ENCODE results near the gene ENOX1. TPM values are rescaled to one million over a fixed set of nuclear protein-coding genes. Genes with fewer than 3 reads are reported as not detected.

The ENOX1 gene
- total RNA-seq, 1 experiment from 2014 or later = 0.07 TPM

DNA sequence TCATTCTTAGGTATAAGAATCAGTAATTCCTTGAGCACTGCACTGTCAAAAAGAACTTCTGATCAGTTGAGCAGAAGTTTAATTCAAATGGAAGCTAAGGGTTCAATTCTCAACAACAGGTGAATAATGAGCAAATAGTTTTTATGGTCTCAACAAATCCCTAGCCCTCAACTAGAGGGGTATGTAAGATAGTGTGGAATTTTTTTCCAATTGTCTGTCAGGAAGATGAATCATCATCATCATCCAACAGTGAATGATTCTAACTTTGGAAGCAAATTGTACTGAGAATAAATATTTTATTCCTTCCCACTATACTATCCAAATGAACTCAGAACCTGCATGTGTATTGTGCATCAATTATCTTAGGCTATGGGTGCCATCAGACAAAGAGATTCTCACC, 372.7 kb downstream of the ENOX1 start:
- no peak for DNase-seq
- H3K36me3 ChIP-seq (replicated peaks; ENCODE audit: control insufficient read depth, insufficient read depth, low read length) = no peaks in the 10 kb centered on the region
- no peak overlapping the region for H3K4me3 ChIP-seq (ENCODE audit: insufficient read depth, low read depth, low read length)
- H3K27me3 ChIP-seq (ENCODE audit: control insufficient read depth, insufficient read depth, low read length) = no peaks in the 10 kb centered on the region

GRCh38 chr13:43411741-43412140, 375.0 kb downstream of the ENOX1 start:
- no peaks in the 10 kb centered on the region for H3K36me3 ChIP-seq (replicated peaks; ENCODE audit: control insufficient read depth, insufficient read depth, low read length)
- H3K27me3 ChIP-seq (ENCODE audit: control insufficient read depth, insufficient read depth, low read length) = no peaks in the 10 kb centered on the region
- no peak overlapping the region for H3K4me3 ChIP-seq (ENCODE audit: insufficient read depth, low read depth, low read length)
- DNase-seq = no peak

DNA sequence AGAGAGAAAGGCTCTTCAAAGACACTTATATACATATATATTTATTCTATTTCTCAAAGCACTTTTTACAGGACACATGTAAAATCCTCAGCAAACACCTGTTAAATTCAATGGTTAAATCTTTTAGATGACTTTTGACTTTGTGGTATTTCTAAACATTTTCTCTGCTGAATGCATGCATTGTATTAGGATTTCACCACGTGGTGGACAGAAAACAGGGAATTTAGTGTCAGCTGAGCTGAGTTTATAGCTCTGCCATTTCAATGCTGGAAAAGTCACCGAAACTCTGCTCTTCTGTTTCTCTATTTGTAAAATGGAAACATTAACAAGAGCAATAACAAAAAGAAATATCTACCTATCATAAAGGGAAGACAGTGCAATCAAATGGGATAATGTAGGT, 375.6 kb downstream of the ENOX1 start:
- no peak for DNase-seq
- no peaks in the 10 kb centered on the region for H3K27me3 ChIP-seq (ENCODE audit: control insufficient read depth, insufficient read depth, low read length)
- H3K36me3 ChIP-seq (replicated peaks; ENCODE audit: control insufficient read depth, insufficient read depth, low read length) = no peaks in the 10 kb centered on the region
- H3K4me3 ChIP-seq (ENCODE audit: insufficient read depth, low read depth, low read length) = no peak overlapping the region

DNA sequence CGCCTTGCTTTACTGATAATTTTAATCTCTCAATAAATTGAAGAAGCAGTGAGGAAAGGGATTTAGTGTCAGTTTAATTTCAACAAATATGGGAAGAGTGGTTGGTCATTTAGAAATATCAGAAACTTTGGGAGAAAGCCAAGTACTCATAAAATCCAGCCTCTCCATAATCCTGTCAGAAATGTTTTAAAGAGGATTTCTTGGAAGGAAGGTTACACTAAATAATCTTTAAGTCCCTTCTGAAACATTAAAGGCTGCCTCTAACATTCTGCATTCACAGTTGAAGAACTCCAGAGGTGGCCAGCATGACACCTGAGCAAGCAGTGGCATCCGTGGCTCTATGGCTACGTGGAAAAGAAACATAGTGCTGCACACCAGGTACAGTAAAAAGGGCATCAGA, 378.5 kb downstream of the ENOX1 start:
- DNase-seq = no peak
- H3K36me3 ChIP-seq (replicated peaks; ENCODE audit: control insufficient read depth, insufficient read depth, low read length) = no peaks in the 10 kb centered on the region
- H3K4me3 ChIP-seq (ENCODE audit: insufficient read depth, low read depth, low read length) = no peak overlapping the region
- H3K27me3 ChIP-seq (ENCODE audit: control insufficient read depth, insufficient read depth, low read length) = no peaks in the 10 kb centered on the region

DNA sequence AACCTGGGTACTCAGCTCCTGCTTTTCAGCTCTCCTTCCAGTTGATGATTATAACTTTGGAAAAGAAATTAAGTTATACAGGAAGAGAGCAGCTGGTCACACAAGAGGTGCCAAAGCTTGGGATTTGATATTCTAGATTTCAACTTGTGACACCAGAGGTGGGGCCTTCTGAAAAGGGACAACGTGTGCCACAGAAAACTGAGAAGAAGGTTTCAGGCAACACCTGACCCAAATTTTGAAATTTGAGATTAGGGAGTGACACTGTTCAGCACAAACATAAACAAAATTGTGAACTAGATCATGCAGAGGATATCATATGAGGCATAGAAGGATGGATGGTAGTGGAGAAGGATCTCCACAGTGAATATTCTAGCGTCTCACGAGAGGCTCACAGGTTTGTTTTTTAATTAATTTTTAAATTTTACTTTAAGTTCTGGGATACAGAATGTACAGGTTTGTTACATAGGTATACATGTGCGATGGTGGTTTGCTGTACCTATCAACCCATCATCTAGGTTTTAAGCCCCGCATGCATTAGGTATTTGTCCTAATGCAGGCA, 379.7 kb downstream of the ENOX1 start:
- Histone ChIP-seq H3K27me3 (ENCODE audit: control insufficient read depth, insufficient read depth, low read length) (no peaks in the 10 kb centered on the region), H3K36me3 (replicated peaks; ENCODE audit: control insufficient read depth, insufficient read depth, low read length) (no peaks in the 10 kb centered on the region), H3K4me3 (ENCODE audit: insufficient read depth, low read depth, low read length) (no peak overlapping the region)
- DNase-seq = no peak

DNA sequence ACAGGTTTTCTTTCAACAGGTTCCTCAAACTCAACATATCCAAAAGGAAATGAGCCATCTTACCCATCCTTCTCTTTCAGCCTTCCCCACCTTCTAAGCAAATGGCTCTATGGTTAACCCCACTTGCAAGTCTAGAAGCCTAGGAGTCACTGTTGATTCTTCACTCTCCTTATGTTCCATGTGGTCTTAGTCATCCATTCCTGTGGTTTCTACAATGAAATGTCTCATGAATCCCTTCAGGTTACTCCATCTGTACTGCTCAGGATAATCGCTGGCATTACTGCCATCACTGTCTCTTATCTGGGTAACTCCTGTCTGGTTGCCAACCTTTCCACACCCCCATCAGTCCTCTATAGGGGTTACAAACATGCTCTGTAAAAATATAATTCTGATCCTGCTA, 381.3 kb downstream of the ENOX1 start:
- no peak for DNase-seq
- no peak overlapping the region for H3K4me3 ChIP-seq (ENCODE audit: insufficient read depth, low read depth, low read length)

DNA sequence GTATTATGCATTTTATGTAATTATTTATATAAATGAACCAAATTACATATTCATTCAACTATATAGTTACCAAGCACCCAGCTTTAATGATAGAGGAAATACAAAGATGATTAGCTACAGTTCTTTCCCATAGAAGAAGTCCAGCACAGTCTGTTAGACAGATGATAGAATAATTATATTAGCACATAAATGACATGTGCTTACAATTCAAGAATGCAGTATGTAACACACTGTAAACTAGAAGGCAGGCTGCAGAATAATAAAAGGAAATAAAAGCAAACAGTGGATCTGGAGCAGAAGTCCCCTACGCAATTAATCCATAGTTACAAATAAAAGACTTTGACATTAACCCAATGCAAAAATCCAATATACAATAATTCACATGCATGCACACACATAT, 384.4 kb downstream of the ENOX1 start:
- no peak overlapping the region for H3K4me3 ChIP-seq (ENCODE audit: insufficient read depth, low read depth, low read length)
- no peak for DNase-seq
- no peaks in the 10 kb centered on the region for H3K36me3 ChIP-seq (replicated peaks; ENCODE audit: control insufficient read depth, insufficient read depth, low read length)
- no peaks in the 10 kb centered on the region for H3K27me3 ChIP-seq (ENCODE audit: control insufficient read depth, insufficient read depth, low read length)

More for the DNA sequence above, 381.3 kb downstream of the ENOX1 start:
- no peaks in the 10 kb centered on the region for H3K27me3 ChIP-seq (ENCODE audit: control insufficient read depth, insufficient read depth, low read length)
- no peaks in the 10 kb centered on the region for H3K36me3 ChIP-seq (replicated peaks; ENCODE audit: control insufficient read depth, insufficient read depth, low read length)

GRCh38 chr13:43401361-43401760, 385.4 kb downstream of the ENOX1 start:
- H3K4me3 ChIP-seq (ENCODE audit: insufficient read depth, low read depth, low read length) = no peak overlapping the region
- no peaks in the 10 kb centered on the region for H3K36me3 ChIP-seq (replicated peaks; ENCODE audit: control insufficient read depth, insufficient read depth, low read length)
- no peaks in the 10 kb centered on the region for H3K27me3 ChIP-seq (ENCODE audit: control insufficient read depth, insufficient read depth, low read length)
- DNase-seq = no peak

- H3K27me3 ChIP-seq (ENCODE audit: control insufficient read depth, insufficient read depth, low read length) = no peaks in the 10 kb centered on the region
- DNase-seq = no peak
- no peak overlapping the region for H3K4me3 ChIP-seq (ENCODE audit: insufficient read depth, low read depth, low read length)
- no peaks in the 10 kb centered on the region for H3K36me3 ChIP-seq (replicated peaks; ENCODE audit: control insufficient read depth, insufficient read depth, low read length)
These were observed 389.7 kb downstream of the ENOX1 start for GRCh38 chr13:43397111-43397510.

DNA sequence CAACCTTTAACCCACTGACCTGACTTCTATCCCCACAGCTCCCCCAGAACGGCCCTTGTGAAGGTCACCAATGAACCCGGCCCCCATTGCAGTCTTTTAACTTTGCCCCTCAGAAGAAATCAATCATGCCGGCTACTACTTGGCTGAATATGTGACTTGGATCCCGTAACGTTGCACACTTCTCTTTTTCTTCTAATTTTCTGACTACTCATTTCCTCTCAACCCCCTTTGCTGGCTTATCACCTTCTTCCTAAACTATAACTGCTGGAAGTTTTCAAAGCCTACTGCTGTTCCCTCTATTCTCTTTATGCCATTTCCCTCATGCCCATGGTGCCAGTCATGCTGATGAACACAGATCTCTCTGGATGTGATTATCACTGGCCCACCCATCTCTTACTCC, 395.7 kb downstream of the ENOX1 start:
- Histone ChIP-seq H3K4me3 (ENCODE audit: insufficient read depth, low read depth, low read length) (no peak overlapping the region), H3K27me3 (ENCODE audit: control insufficient read depth, insufficient read depth, low read length) (no peaks in the 10 kb centered on the region), H3K36me3 (replicated peaks; ENCODE audit: control insufficient read depth, insufficient read depth, low read length) (no peaks in the 10 kb centered on the region)
- DNase-seq = no peak

DNA sequence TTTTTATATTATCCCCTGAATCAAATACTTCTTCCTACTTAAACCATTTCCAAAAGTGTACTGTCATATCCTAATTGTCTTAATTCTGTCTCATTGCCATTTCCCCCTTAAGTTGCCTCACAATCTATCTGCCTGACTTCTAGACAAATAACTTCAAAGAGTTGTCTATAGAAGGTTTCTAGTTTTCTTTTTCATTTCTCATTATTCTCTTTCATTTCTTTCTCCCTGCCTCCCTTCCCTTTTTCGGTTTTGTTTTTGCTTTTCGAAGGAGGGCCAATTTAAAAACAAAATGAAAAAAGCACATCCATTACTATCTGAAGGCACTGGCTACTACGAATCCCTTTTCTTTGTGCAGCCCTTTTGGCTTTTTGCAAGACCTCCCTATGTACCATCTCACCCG, 396.2 kb downstream of the ENOX1 start:
- no peak overlapping the region for H3K4me3 ChIP-seq (ENCODE audit: insufficient read depth, low read depth, low read length)
- DNase-seq = no peak
- H3K27me3 ChIP-seq (ENCODE audit: control insufficient read depth, insufficient read depth, low read length) = no peaks in the 10 kb centered on the region
- H3K36me3 ChIP-seq (replicated peaks; ENCODE audit: control insufficient read depth, insufficient read depth, low read length) = no peaks in the 10 kb centered on the region

GRCh38 chr13:43389983-43390382, 396.8 kb downstream of the ENOX1 start:
- no peak overlapping the region for H3K4me3 ChIP-seq (ENCODE audit: insufficient read depth, low read depth, low read length)
- H3K27me3 ChIP-seq (ENCODE audit: control insufficient read depth, insufficient read depth, low read length) = no peaks in the 10 kb centered on the region
- no peak for DNase-seq
- H3K36me3 ChIP-seq (replicated peaks; ENCODE audit: control insufficient read depth, insufficient read depth, low read length) = no peaks in the 10 kb centered on the region

DNA sequence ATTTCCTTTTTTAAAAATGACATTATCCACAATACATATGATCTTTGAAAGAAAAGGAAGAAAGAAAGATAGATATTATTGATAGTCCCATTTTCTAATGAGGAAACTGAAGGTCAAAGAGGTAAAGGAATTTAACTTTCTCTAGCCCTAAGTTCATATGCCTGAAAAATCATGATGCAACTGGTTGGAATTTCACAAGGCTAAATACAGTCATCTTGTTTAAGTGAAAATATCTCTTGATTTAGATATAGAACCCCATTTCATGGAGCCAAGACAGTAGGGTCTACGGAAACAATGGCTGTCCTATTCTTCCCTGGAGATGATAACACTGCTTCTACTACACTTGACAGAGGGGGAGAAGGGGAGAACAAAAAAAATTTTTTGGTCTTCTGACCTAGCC, 397.2 kb downstream of the ENOX1 start:
- no peak overlapping the region for H3K4me3 ChIP-seq (ENCODE audit: insufficient read depth, low read depth, low read length)
- no peaks in the 10 kb centered on the region for H3K27me3 ChIP-seq (ENCODE audit: control insufficient read depth, insufficient read depth, low read length)
- no peak for DNase-seq
- H3K36me3 ChIP-seq (replicated peaks; ENCODE audit: control insufficient read depth, insufficient read depth, low read length) = no peaks in the 10 kb centered on the region

DNA sequence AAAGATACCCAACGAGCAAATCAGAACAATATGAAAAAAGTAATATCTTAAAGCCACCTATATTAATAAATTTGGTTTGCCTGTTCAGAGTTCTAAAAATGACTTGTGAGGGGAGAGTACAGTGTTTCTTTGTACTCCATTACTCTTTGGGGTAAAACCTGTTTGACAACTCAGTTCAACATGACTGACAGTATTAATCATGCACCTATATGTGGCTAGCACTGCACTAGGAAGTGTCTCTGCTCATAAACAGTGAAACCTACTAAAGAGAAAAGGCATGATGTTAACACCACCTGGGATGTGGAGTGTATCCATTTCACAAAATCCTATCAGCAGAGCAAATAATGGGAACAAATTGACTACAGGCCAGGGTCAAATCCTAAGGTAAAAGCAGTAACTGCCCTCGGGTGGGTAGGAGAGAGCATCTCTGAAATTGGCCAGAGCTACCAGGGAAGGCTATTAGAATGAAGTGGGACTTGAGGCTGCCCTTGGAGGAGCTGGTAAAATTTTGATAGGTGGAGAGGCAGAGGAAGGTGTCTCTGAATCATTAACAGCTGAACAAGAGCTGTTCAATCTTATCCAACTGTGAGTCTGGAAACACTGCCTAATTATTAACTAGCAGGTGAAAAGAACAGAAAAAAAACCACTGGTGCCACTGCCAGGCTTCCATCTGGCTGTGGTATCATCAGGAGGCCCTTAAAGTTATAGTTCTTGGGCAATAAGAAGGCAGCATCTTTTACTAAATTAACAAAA, 398.3 kb downstream of the ENOX1 start:
- Histone ChIP-seq H3K4me3 (ENCODE audit: insufficient read depth, low read depth, low read length) (no peak overlapping the region), H3K36me3 (replicated peaks; ENCODE audit: control insufficient read depth, insufficient read depth, low read length) (no peaks in the 10 kb centered on the region), H3K27me3 (ENCODE audit: control insufficient read depth, insufficient read depth, low read length) (no peaks in the 10 kb centered on the region)
- no peak for DNase-seq

DNA sequence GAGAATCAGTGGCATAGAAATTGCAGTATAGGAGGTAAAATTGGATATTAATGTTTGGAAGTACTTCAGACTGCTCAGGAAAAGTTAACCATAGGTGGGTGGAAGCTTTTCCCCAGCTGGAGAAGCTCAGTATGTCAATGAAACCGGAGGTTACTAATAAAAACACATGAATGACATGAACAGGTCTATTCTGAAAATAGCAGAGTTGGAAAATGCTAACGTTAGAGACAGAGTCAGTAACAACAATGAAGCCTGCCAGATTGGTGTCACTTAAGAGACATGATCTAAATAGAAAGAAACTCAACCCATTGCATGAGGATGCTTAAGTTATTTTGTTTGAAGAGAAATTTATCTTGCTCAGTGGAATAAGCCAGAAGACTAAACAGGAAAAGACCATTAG, 398.9 kb downstream of the ENOX1 start:
- H3K4me3 ChIP-seq (ENCODE audit: insufficient read depth, low read depth, low read length) = no peak overlapping the region
- no peak for DNase-seq
- H3K27me3 ChIP-seq (ENCODE audit: control insufficient read depth, insufficient read depth, low read length) = no peaks in the 10 kb centered on the region
- H3K36me3 ChIP-seq (replicated peaks; ENCODE audit: control insufficient read depth, insufficient read depth, low read length) = no peaks in the 10 kb centered on the region
